IMR-90 (cell line): ENCODE data around the gene AKAP13. TPM values are rescaled to one million over a fixed set of nuclear protein-coding genes. Genes with fewer than 3 reads are reported as not detected.

Experiments used
- ATAC-seq: fragments of 200-7000 bp; cut with Tn5 transposase; 2 replicates; pipeline ENCODE4 v1.9.1; 2020; ENCODE audit warnings: low read depth, mild to moderate bottlenecking, moderate library complexity
- BruUV-seq: library from RNA; stranded (reverse); fragments of 400-500 nt; replicated peaks from 2 replicates; lab custom pipeline; 2021; lab: Mats Ljungman, UMichigan
- CTCF ChIA-PET: fragments of 300-600 bp; formaldehyde crosslinking; extraction: SDS; loops from one replicate; lab custom pipeline; 2021; ENCODE audit warnings: antibody characterized with exemption; lab: Yijun Ruan, JAX
- POLR2A ChIA-PET: fragments of 300-600 bp; sonication (Branson Sonifier 250); formaldehyde crosslinking; loops from one replicate; lab custom pipeline; 2022; ENCODE audit warnings: antibody characterized with exemption; ENCODE audit not compliant: unreplicated experiment; lab: Charles Lee
- DNase-seq: peaks from one replicate; pipeline ENCODE4 v3.0.0; 2013
- H2AFZ ChIP-seq: replicated peaks from 2 replicates; pipeline ENCODE3; 2013; ENCODE audit warnings: low read length, mild to moderate bottlenecking; ENCODE audit not compliant: poor library complexity
- H2AK5ac ChIP-seq: 2 replicates; pipeline ENCODE4 v1.6.1; 2013; ENCODE audit warnings: low read depth, low read length, inconsistent platforms
- H2AK9ac ChIP-seq: replicated peaks from 2 replicates; pipeline ENCODE3; 2013; ENCODE audit warnings: mild to moderate bottlenecking, low read depth, low read length, moderate library complexity; ENCODE audit not compliant: poor library complexity
- H2BK120ac ChIP-seq: 2 replicates; pipeline ENCODE4 v1.6.1; 2013; ENCODE audit warnings: low read depth, low read length, inconsistent platforms
- H2BK15ac ChIP-seq: 3 replicates; pipeline ENCODE4 v1.6.1; 2013; ENCODE audit warnings: low read depth, low read length, inconsistent platforms
- H2BK20ac ChIP-seq: 2 replicates; pipeline ENCODE4 v1.6.1; 2013; ENCODE audit warnings: low read depth, mild to moderate bottlenecking, inconsistent platforms, low read length, moderate library complexity
- H2BK5ac ChIP-seq: 2 replicates; pipeline ENCODE4 v1.6.1; 2013; ENCODE audit warnings: mild to moderate bottlenecking, low read depth, low read length, inconsistent platforms; ENCODE audit not compliant: poor library complexity, severe bottlenecking
- H3K14ac ChIP-seq: replicated peaks from 2 replicates; pipeline ENCODE4 v1.6.1; 2013; ENCODE audit warnings: low read depth, low read length, inconsistent platforms
- H3K18ac ChIP-seq: 2 replicates; pipeline ENCODE4 v1.6.1; 2013; ENCODE audit warnings: low read depth, low read length, control low read depth
- H3K23ac ChIP-seq: 2 replicates; pipeline ENCODE4 v1.6.1; 2013; ENCODE audit warnings: low read depth, low read length, inconsistent platforms
- H3K27ac ChIP-seq: 2 replicates; pipeline ENCODE4 v1.5.1; 2013; ENCODE audit warnings: mild to moderate bottlenecking, control low read depth, low read length; ENCODE audit not compliant: insufficient read depth
- H3K27me3 ChIP-seq: 2 replicates; pipeline ENCODE4 v1.6.1; 2013; ENCODE audit warnings: low read length; ENCODE audit not compliant: control insufficient read depth, insufficient read depth
- H3K36me3 ChIP-seq: 2 replicates; pipeline ENCODE4 v1.6.1; 2013; ENCODE audit warnings: low read length, mixed read lengths; ENCODE audit not compliant: control insufficient read depth, insufficient read depth
- H3K4ac ChIP-seq: 2 replicates; pipeline ENCODE4 v1.6.1; 2013; ENCODE audit warnings: low read depth, low read length, inconsistent platforms
- H3K4me1 ChIP-seq: 2 replicates; pipeline ENCODE4 v1.6.1; 2013; ENCODE audit warnings: low read length, mixed read lengths; ENCODE audit not compliant: control insufficient read depth, insufficient read depth
- H3K4me2 ChIP-seq: 2 replicates; pipeline ENCODE4 v1.6.1; 2013; ENCODE audit warnings: low read depth, mild to moderate bottlenecking, control low read depth, low read length, moderate library complexity
- H3K4me3 ChIP-seq: 2 replicates; pipeline ENCODE4 v1.5.1; 2013; ENCODE audit warnings: low read depth, mild to moderate bottlenecking, control low read depth, low read length, moderate library complexity; ENCODE audit not compliant: insufficient read depth
- H3K56ac ChIP-seq: 2 replicates; pipeline ENCODE4 v1.6.1; 2013; ENCODE audit warnings: low read length, inconsistent platforms; ENCODE audit not compliant: insufficient read depth; ENCODE audit errors: extremely low read depth
- H3K79me1 ChIP-seq, 2 experiments: 2 replicates each; pipeline ENCODE4 v1.6.1; 2013; ENCODE audit warnings: low read length in 2 of 2, inconsistent platforms in 1 of 2, low read depth in 1 of 2
- H3K9ac ChIP-seq: 2 replicates; pipeline ENCODE4 v1.6.1; 2013; ENCODE audit warnings: low read depth, low read length, control low read depth
- H3K9me1 ChIP-seq: 2 replicates; pipeline ENCODE4 v1.6.1; 2013; ENCODE audit warnings: low read length, inconsistent platforms; ENCODE audit not compliant: insufficient read depth
- H3K9me3 ChIP-seq: 2 replicates; pipeline ENCODE4 v1.6.1; 2013; ENCODE audit warnings: low read length; ENCODE audit not compliant: control insufficient read depth, insufficient read depth
- H4K20me1 ChIP-seq: 2 replicates; pipeline ENCODE4 v1.6.1; 2013; ENCODE audit warnings: low read length, inconsistent platforms; ENCODE audit not compliant: insufficient read depth
- H4K5ac ChIP-seq: 2 replicates; pipeline ENCODE4 v1.6.1; 2013; ENCODE audit warnings: mild to moderate bottlenecking, low read depth, low read length, control low read depth
- H4K8ac ChIP-seq, 2 experiments: 2 replicates each; pipeline ENCODE4 v1.6.1; 2013; ENCODE audit warnings: low read depth in 2 of 2, low read length in 2 of 2, control low read depth in 1 of 2, inconsistent platforms in 1 of 2
- H4K91ac ChIP-seq: 2 replicates; pipeline ENCODE4 v1.6.1; 2013; ENCODE audit warnings: low read depth, low read length, inconsistent platforms; ENCODE audit not compliant: insufficient read depth
- CEBPB ChIP-seq: IDR thresholded peaks from 2 replicates; pipeline ENCODE4 v1.6.1; 2012; ENCODE audit warnings: low read depth, low read length, improper control_type of control experiment
- CHD1 ChIP-seq: IDR thresholded peaks from 2 replicates; pipeline ENCODE4 v1.6.1; 2012; ENCODE audit warnings: low read depth, low read length, improper control_type of control experiment
- FOS ChIP-seq: fragments of 150-350 bp; IDR thresholded peaks from 2 replicates; pipeline ENCODE4 v1.6.1; 2016; ENCODE audit warnings: low read depth, low read length
- MAZ ChIP-seq: IDR thresholded peaks from 2 replicates; pipeline ENCODE4 v1.6.1; 2012; ENCODE audit warnings: low read depth, mild to moderate bottlenecking, low read length, improper control_type of control experiment, moderate library complexity, borderline replicate concordance
- NFE2L2 ChIP-seq: fragments of 150-350 bp; IDR thresholded peaks from 2 replicates; pipeline ENCODE4 v1.6.1; 2016; ENCODE audit warnings: low read depth, mild to moderate bottlenecking, low read length
- POLR2A ChIP-seq: IDR thresholded peaks from 2 replicates; pipeline ENCODE4 v1.6.1; 2012; ENCODE audit warnings: mild to moderate bottlenecking, low read depth, low read length
- USF2 ChIP-seq: fragments of 150-350 bp; IDR thresholded peaks from 2 replicates; pipeline ENCODE4 v1.6.1; 2017; ENCODE audit warnings: mild to moderate bottlenecking, antibody characterized with exemption, low read length, low read depth
- WGBS, 2 experiments: methylation state at CpG; one replicate each; pipeline versions ENCODE4 v1.1.5 to v1.1.7; 2013; ENCODE audit warnings: missing lambda C conversion rate in 2 of 2; ENCODE audit not compliant: insufficient read length in 1 of 2; ENCODE audit errors: extremely low coverage in 2 of 2; 5-methylcytosine and 5-hydroxymethylcytosine counted together
- dilution Hi-C: fragments of 300-500 bp; cut with HindIII; formaldehyde crosslinking; loops from one replicate; pipeline ENCODE4 v1.14.3; 2018; ENCODE audit warnings: low sequenced_read_pairs; ENCODE audit not compliant: unreplicated experiment
- in situ Hi-C: fragments of 300-500 bp; cut with MboI; formaldehyde crosslinking; loops from 3 replicates; pipeline ENCODE4 v1.14.3; 2019; ENCODE audit warnings: low sequenced_read_pairs, inconsistent platforms, mixed read lengths
- intact Hi-C: fragments of 100-400 bp; cut with micrococcal nuclease; formaldehyde crosslinking; loops from 2 replicates; pipeline ENCODE4 v1.10.0; 2022
- polyA plus RNA-seq, 3 experiments: library from polyadenylated mRNA; depleted of rRNA; stranded (reverse); fragments of >200 nt; gene quantifications; 2 replicates each; pipeline ENCODE4 v1.2.3, GENCODE V29; 2012; ENCODE audit warnings: low replicate concordance in 1 of 3
- total RNA-seq: library from RNA; depleted of rRNA; stranded (reverse); fragments of >200 nt; gene quantifications from 2 replicates; pipeline ENCODE4 v1.2.3, GENCODE V29; 2012
- TF ChIP-seq, protein P1 (sequence below): conservative IDR thresholded peaks from 2 replicates; pipeline ENCODE4 v1.5.1; 2012; ENCODE audit warnings: mild to moderate bottlenecking, low read depth, low read length, improper control_type of control experiment

Gene AKAP13
- total and polyA plus RNA-seq, 2 of the 4 experiments (the other 2 are of a cell fraction) = 10.4 to 46.4 TPM

DNA sequence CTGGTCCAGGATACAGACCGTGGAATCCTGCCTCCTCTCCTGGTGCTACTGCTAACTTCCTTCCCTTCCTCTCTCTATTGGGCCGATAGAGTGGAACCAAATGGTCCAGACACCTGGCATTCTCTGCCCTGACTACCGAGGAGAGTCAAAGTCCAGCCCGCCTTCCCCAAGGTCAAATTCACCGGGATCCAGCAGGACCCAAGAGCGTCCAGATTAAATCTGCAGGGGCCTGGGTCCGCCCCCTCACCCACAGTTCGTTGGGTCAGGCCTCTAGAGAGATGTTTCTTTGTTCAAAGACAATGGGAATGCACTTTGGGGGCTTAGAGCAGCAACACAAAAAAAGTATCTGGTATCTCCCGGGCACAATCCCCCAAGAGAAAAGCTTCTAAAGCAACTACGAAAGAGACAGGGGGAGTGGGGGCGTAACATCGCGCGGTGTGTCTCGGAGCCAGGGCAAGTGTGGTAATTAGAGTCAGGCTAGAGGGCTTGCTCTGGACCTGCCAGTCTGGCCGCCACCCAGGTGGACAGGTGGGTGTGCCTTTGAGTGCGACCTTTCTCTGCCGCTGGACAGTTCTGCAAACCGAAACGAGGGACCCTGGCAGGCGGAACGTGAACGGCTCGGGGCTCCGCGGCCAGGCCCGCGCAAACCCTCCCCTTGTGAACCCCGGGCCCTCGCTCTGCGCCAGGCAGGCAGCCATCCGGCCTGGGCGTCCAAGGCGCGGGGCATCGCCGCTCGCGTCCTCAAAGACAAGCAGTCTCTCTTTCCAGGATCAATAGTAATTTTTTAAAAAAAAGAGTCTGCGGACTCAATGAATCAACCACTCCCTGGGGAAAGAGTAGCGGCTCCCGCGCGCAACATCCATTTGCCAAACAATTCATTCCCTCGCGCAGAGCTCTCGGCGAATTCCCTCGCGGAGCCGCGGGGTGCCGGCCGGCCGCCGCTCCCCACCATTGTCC lies 413.5 kb downstream of the AKAP13 start:
- POLR2A ChIA-PET = no interaction called here
- H2AK5ac ChIP-seq = no peak overlapping the region
- peak overlapping the region; percentile 60 for H2AK9ac ChIP-seq
- H3K14ac ChIP-seq = no peak overlapping the region
- H3K9me1 ChIP-seq = peaks cover 19% of the 10 kb centered on the region
- peak overlapping the region; percentile 58 for H3K23ac ChIP-seq
- no peaks in the 10 kb centered on the region for H3K27me3 ChIP-seq
- no peaks in the 10 kb centered on the region for H3K9me3 ChIP-seq
- peaks cover 9% of the 10 kb centered on the region for H3K4me1 ChIP-seq
- dilution Hi-C loops = no loop called here
- in situ Hi-C loops = no loop called here
- peak; percentile 48 for ATAC-seq
- no peak for TF ChIP-seq FOS
- peak; percentile 12; the same call in 1 of the 2 replicates for TF ChIP-seq MAZ
- no peak for TF ChIP-seq POLR2A
- TF ChIP-seq NFE2L2 = no peak
- TF ChIP-seq, protein P1, sequence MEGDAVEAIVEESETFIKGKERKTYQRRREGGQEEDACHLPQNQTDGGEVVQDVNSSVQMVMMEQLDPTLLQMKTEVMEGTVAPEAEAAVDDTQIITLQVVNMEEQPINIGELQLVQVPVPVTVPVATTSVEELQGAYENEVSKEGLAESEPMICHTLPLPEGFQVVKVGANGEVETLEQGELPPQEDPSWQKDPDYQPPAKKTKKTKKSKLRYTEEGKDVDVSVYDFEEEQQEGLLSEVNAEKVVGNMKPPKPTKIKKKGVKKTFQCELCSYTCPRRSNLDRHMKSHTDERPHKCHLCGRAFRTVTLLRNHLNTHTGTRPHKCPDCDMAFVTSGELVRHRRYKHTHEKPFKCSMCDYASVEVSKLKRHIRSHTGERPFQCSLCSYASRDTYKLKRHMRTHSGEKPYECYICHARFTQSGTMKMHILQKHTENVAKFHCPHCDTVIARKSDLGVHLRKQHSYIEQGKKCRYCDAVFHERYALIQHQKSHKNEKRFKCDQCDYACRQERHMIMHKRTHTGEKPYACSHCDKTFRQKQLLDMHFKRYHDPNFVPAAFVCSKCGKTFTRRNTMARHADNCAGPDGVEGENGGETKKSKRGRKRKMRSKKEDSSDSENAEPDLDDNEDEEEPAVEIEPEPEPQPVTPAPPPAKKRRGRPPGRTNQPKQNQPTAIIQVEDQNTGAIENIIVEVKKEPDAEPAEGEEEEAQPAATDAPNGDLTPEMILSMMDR = no peak
- no peak for TF ChIP-seq CHD1
- no peak for TF ChIP-seq CEBPB
- TF ChIP-seq USF2 = no peak
- no peak overlapping the region for H4K8ac ChIP-seq
- peak; percentile 15 for DNase-seq
- H3K9ac ChIP-seq = peak overlapping the region; percentile 52
- no peak overlapping the region for H4K5ac ChIP-seq
- peaks cover 18% of the 10 kb centered on the region; the same call in 1 of the 2 replicates for H4K20me1 ChIP-seq
- no peak overlapping the region for H2BK20ac ChIP-seq
- H3K4ac ChIP-seq = no peak overlapping the region
- BruUV-seq = no TSS peak
- intact Hi-C loops = loop anchor here (5.0 to 10.0 kb wide), 2 partner anchors 52 to 179 kb away; no protein-coding TSS in a partner anchor
- WGBS, 2 experiments = 1% methylated on average over 22 of the region's 56 CpGs; no CpG with 5 or more reads in 1 of the 2 experiments
- peak overlapping the region; percentile 32; the same call in 1 of the 2 replicates for H3K56ac ChIP-seq
- no peaks in the 10 kb centered on the region for H3K36me3 ChIP-seq
- H2AFZ ChIP-seq = peak overlapping the region; percentile 97
- peak overlapping the region; percentile 61 for H3K4me3 ChIP-seq
- H2BK5ac ChIP-seq = no peak overlapping the region
- H3K4me2 ChIP-seq = peak overlapping the region; percentile 84
- H3K18ac ChIP-seq = no peak overlapping the region
- H3K27ac ChIP-seq = peak overlapping the region; percentile 3; the same call in 1 of the 2 replicates
- no peak overlapping the region for H4K91ac ChIP-seq
- no peak overlapping the region for H2BK120ac ChIP-seq
- H2BK15ac ChIP-seq = no peak overlapping the region
- H3K79me1 ChIP-seq = peaks cover 22 to 37% of the 10 kb centered on the region in 2 experiments; a peak in 3 of 4 replicates
- CTCF ChIA-PET = no interaction called here
